Upper lobe of left lung (tissue), 6 donors: ENCODE results near the gene DNAJC17. TPM values are rescaled to one million over a fixed set of nuclear protein-coding genes. Genes with fewer than 3 reads are reported as not detected.

ENCODE experiments used
- ATAC-seq, 2 donors: fragments of 200-7000 bp; cut with Tn5 transposase; one replicate each; pipeline ENCODE4 v1.9.1; 2022; ENCODE audit warnings: mild to moderate bottlenecking in 2 of 2, moderate library complexity in 2 of 2; ENCODE audit not compliant: low FRiP score in 2 of 2
- DNase-seq, 2 donors: peaks; one replicate each; pipeline ENCODE4 v3.0.0-alpha.2; 2019 to 2020
- H3K27ac ChIP-seq, 4 donors: fragments of 200-600 bp; sonication (generic); one replicate each; pipeline ENCODE4 v1.5.1; 2016 to 2019
- H3K27me3 ChIP-seq, 4 donors: fragments of 200-600 bp; sonication (generic); one replicate each; pipeline ENCODE4 v1.5.1; 2017 to 2019
- H3K36me3 ChIP-seq, 4 donors: fragments of 200-600 bp; sonication (generic); one replicate each; pipeline ENCODE4 v1.5.1; 2016 to 2019
- H3K4me1 ChIP-seq, 4 donors: fragments of 200-600 bp; sonication (generic); one replicate each; pipeline ENCODE4 v1.5.1; 2018 to 2019
- H3K4me3 ChIP-seq, 4 donors: fragments of 200-600 bp; sonication (generic); one replicate each; pipeline ENCODE4 v1.5.1; 2017 to 2019; ENCODE audit warnings: mild to moderate bottlenecking in 2 of 4, moderate library complexity in 1 of 4
- H3K9me3 ChIP-seq, 4 donors: fragments of 200-600 bp; sonication (generic); one replicate each; pipeline ENCODE4 v1.5.1; 2018 to 2019
- CTCF ChIP-seq, 6 experiments: fragments of 450-650 bp in 4 of 6; fragments of 200-600 bp in 2 of 6; sonication (generic) in 2 of 6; IDR thresholded peaks; one replicate each; pipeline ENCODE4 v1.5.1; 2016 to 2019; ENCODE audit warnings: antibody characterized with exemption in 6 of 6
- EP300 ChIP-seq, 4 donors: sonication (generic); formaldehyde crosslinking; IDR thresholded peaks; one replicate each; pipeline ENCODE4 v1.5.1; 2017; ENCODE audit warnings: antibody characterized with exemption in 4 of 4, control low read depth in 2 of 4
- POLR2A ChIP-seq, 4 donors: fragments of 450-650 bp; IDR thresholded peaks; one replicate each; pipeline ENCODE4 v1.5.1; 2016 to 2017; ENCODE audit warnings: antibody characterized with exemption in 4 of 4, mild to moderate bottlenecking in 2 of 4
- POLR2AphosphoS5 ChIP-seq, 2 donors: sonication (generic); formaldehyde crosslinking; IDR thresholded peaks; one replicate each; pipeline ENCODE4 v1.5.1; 2017; ENCODE audit warnings: antibody characterized with exemption in 2 of 2
- WGBS, 2 donors: methylation state at CpG; one replicate each; pipeline ENCODE4 v1.1.5; 2017 to 2018; 5-methylcytosine and 5-hydroxymethylcytosine counted together
- total RNA-seq, 6 donors: library from RNA; depleted of rRNA in 4 of 6; stranded (reverse); fragments of >200 nt in 4 of 6; gene quantifications; one replicate each; pipeline versions ENCODE4 v1.1.0 to v1.2.1, GENCODE V29; 2016 to 2021
- donor health status: DM: no; HTN: no; CAD: no; lungs with moderate emphysema.
- donor health status: DM: no; HTN: yes; CAD: no; lungs with severe emphysema.

DNAJC17 gene
- total RNA-seq, 6 donors from 2014 or later = 15.4 to 51.3 (median 30.0) TPM

DNA sequence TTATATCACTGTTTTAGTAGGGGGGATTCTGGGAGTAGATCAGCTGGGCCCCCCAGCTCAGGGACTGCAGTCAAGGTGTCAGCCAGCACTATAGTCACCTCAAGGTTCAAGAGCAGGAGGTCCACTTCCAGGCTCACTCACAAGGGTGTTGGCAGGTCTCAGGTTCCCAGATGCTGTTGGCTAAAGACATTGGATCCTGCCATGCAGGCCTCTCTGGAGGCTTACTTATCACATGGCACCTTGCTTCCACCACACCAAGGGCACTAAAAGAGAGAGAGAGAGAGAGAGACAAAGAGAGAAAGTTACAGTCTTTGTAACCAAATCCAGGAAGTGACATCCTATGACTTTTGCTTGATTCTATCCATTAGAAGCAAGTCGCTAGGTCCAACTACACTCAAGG is 28.7 kb upstream of the DNAJC17 start:
- ATAC-seq = no peak
- Histone ChIP-seq H3K4me1 (no peaks in the 10 kb centered on the region), H3K4me3 (no peak overlapping the region), H3K27ac (no peak overlapping the region), H3K36me3 (no peaks in the 10 kb centered on the region), H3K9me3 (no peaks in the 10 kb centered on the region), H3K27me3 (no peaks in the 10 kb centered on the region)
- no peak for TF ChIP-seq EP300 (IDR thresholded peaks at IDR 0.05)
- no peak for TF ChIP-seq POLR2A (IDR thresholded peaks at IDR 0.05)
- no peak for TF ChIP-seq POLR2AphosphoS5 (IDR thresholded peaks at IDR 0.05)
- TF ChIP-seq CTCF (IDR thresholded peaks at IDR 0.05) = no peak
- WGBS, 2 donors = 93 to 100% methylated on average over 1 of the region's 1 CpG
- DNase-seq = no peak

- Histone ChIP-seq H3K9me3 (no peaks in the 10 kb centered on the region), H3K27me3 (no peaks in the 10 kb centered on the region), H3K4me3 (no peak overlapping the region), H3K4me1 (no peaks in the 10 kb centered on the region), H3K36me3 (no peaks in the 10 kb centered on the region), H3K27ac (no peak overlapping the region)
- DNase-seq (no peak), ATAC-seq (no peak)
- TF ChIP-seq EP300 (IDR thresholded peaks at IDR 0.05) = no peak
- TF ChIP-seq CTCF (IDR thresholded peaks at IDR 0.05) = no peak
- TF ChIP-seq POLR2A (IDR thresholded peaks at IDR 0.05) = no peak
- no peak for TF ChIP-seq POLR2AphosphoS5 (IDR thresholded peaks at IDR 0.05)
Measured at GRCh38 chr15:40832903-40833302, 25.6 kb upstream of the DNAJC17 start.

DNA sequence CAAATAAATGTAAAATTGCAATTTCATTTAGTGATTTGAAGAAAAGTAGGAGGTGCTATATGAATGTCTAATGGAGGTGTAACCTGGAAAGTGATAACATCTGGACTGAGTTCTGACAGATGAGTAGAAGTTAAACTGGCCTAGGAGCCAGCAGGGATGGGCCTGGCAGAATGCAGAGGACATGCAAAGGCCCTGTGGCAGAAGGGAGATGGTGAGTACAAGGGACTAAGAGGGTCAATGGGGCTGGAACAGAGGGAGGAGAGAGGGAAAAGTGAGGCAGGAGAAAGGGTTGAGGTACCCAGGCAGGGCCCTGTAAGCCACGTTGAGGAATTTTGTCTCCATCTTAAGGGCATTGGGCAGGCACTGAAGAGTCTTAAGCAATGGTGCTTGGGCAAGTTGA is 24.6 kb upstream of the DNAJC17 start:
- no peak overlapping the region for H3K4me3 ChIP-seq
- no peaks in the 10 kb centered on the region for H3K36me3 ChIP-seq
- no peak overlapping the region for H3K27ac ChIP-seq
- no peaks in the 10 kb centered on the region for H3K4me1 ChIP-seq
- no peaks in the 10 kb centered on the region for H3K27me3 ChIP-seq
- no peak for TF ChIP-seq POLR2A (IDR thresholded peaks at IDR 0.05)
- no peak for TF ChIP-seq POLR2AphosphoS5 (IDR thresholded peaks at IDR 0.05)
- TF ChIP-seq EP300 (IDR thresholded peaks at IDR 0.05) = no peak
- no peak for TF ChIP-seq CTCF (IDR thresholded peaks at IDR 0.05)
- no peak for DNase-seq
- no peaks in the 10 kb centered on the region for H3K9me3 ChIP-seq
- 75 to 76% methylated on average over 1 of the region's 1 CpG for WGBS, 2 donors
- ATAC-seq = no peak

GRCh38 chr15:40830884-40831283 is 23.6 kb upstream of the DNAJC17 start:
- Histone ChIP-seq H3K4me1 (no peaks in the 10 kb centered on the region), H3K9me3 (no peaks in the 10 kb centered on the region), H3K4me3 (no peak overlapping the region), H3K27me3 (no peaks in the 10 kb centered on the region), H3K27ac (no peak overlapping the region), H3K36me3 (no peaks in the 10 kb centered on the region)
- TF ChIP-seq EP300 (IDR thresholded peaks at IDR 0.05) (no peak), POLR2AphosphoS5 (IDR thresholded peaks at IDR 0.05) (no peak)
- 71 to 76% methylated on average over 2 of the region's 2 CpGs for whole genome bisulfite sequencing, 2 donors
- DNase-seq (no peak), ATAC-seq (no peak)

GRCh38 chr15:40829115-40829514 is 21.8 kb upstream of the DNAJC17 start:
- TF ChIP-seq EP300 (IDR thresholded peaks at IDR 0.05) (no peak), POLR2A (IDR thresholded peaks at IDR 0.05) (no peak), POLR2AphosphoS5 (IDR thresholded peaks at IDR 0.05) (no peak), CTCF (IDR thresholded peaks at IDR 0.05) (no peak)
- Histone ChIP-seq H3K27ac (no peak overlapping the region), H3K36me3 (no peaks in the 10 kb centered on the region), H3K4me1 (no peaks in the 10 kb centered on the region), H3K9me3 (no peaks in the 10 kb centered on the region), H3K4me3 (no peak overlapping the region), H3K27me3 (no peaks in the 10 kb centered on the region)
- 85 to 92% methylated on average over 7 of the region's 7 CpGs for WGBS, 2 donors
- ATAC-seq (no peak), DNase-seq (no peak)
